GM12878 (cell line): ENCODE results near the gene LIN37. TPM values are rescaled to one million over a fixed set of nuclear protein-coding genes. Genes with fewer than 3 reads are reported as not detected.

ENCODE experiments used
- ATAC-seq: fragments of 200-7000 bp; cut with Tn5 transposase; 3 replicates; pipeline ENCODE4 v1.9.1; 2020; ENCODE audit warnings: mild to moderate bottlenecking, moderate library complexity
- BruUV-seq: library from RNA; stranded (reverse); fragments of 400-500 nt; replicated peaks from 2 replicates; lab custom pipeline; 2021; lab: Mats Ljungman, UMichigan
- CTCF ChIA-PET: fragments of 300-600 bp; sonication (Branson Sonifier 250); formaldehyde crosslinking; extraction: SDS; loops from one replicate; lab custom pipeline; 2021; ENCODE audit warnings: inconsistent platforms; lab: Yijun Ruan, JAX
- POLR2A ChIA-PET: fragments of 350-600 bp; formaldehyde crosslinking; extraction: SDS; loops from one replicate; lab custom pipeline; 2021; ENCODE audit warnings: inconsistent platforms; lab: Charles Lee
- RAD21 ChIA-PET: fragments of 300-600 bp; sonication (Branson Sonifier 250); formaldehyde crosslinking; loops from one replicate; lab custom pipeline; 2023; ENCODE audit warnings: antibody characterized with exemption; ENCODE audit not compliant: unreplicated experiment; lab: Charles Lee
- SMC1A ChIA-PET: fragments of 300-600 bp; sonication (Branson Sonifier 250); formaldehyde crosslinking; loops from one replicate; lab custom pipeline; 2023; ENCODE audit not compliant: unreplicated experiment, uncharacterized antibody; lab: Charles Lee
- DNase-seq: peaks from one replicate; pipeline ENCODE4 v3.0.0-alpha.2; 2011; ENCODE audit warnings: low read depth, low spot score
- FAIRE-seq: peaks from 3 replicates; lab custom pipeline; 2011; peaks lifted over from hg19 to GRCh38; lab: Jason Lieb, UNC
- H2AFZ ChIP-seq: 2 replicates; pipeline ENCODE4 v1.6.0; 2011; ENCODE audit warnings: low read depth, low read length, control low read depth; ENCODE audit not compliant: control insufficient read depth
- H3K27ac ChIP-seq: 2 replicates; pipeline ENCODE4 v1.5.1; 2011; ENCODE audit warnings: control low read depth; ENCODE audit not compliant: control insufficient read depth, insufficient read depth
- H3K27me3 ChIP-seq, 2 experiments: replicated peaks in 1 of 2; 2 replicates each; pipeline versions ENCODE4 v1.6.0 to v1.6.1; 2011; ENCODE audit warnings: low read length in 1 of 2; ENCODE audit not compliant: control insufficient read depth in 2 of 2, insufficient read depth in 2 of 2
- H3K36me3 ChIP-seq, 2 experiments: 2 replicates each; pipeline ENCODE4 v1.5.1; 2011; ENCODE audit warnings: low read length in 1 of 2; ENCODE audit not compliant: control insufficient read depth in 2 of 2, insufficient read depth in 2 of 2
- H3K4me1 ChIP-seq: 2 replicates; pipeline ENCODE4 v1.6.1; 2011; ENCODE audit warnings: mild to moderate bottlenecking, low read length, moderate library complexity, mixed read lengths; ENCODE audit not compliant: control insufficient read depth, insufficient read depth
- H3K4me2 ChIP-seq: 2 replicates; pipeline ENCODE4 v1.6.0; 2011; ENCODE audit warnings: control low read depth; ENCODE audit not compliant: control insufficient read depth, insufficient read depth
- H3K4me3 ChIP-seq: fragments of 200-600 bp; sonication (generic); 2 replicates; pipeline ENCODE4 v1.5.1; 2016
- H3K79me2 ChIP-seq: 2 replicates; pipeline ENCODE4 v1.6.0; 2011; ENCODE audit warnings: low read length; ENCODE audit not compliant: control insufficient read depth, insufficient read depth
- H3K9ac ChIP-seq: 2 replicates; pipeline ENCODE4 v1.8.0; 2011; ENCODE audit warnings: low read length, control low read depth, mixed read lengths; ENCODE audit not compliant: control insufficient read depth, insufficient read depth
- H3K9me3 ChIP-seq: replicated peaks from 3 replicates; pipeline ENCODE4 v1.5.1; 2011; ENCODE audit warnings: mild to moderate bottlenecking, low read length; ENCODE audit not compliant: control insufficient read depth, insufficient read depth
- H4K20me1 ChIP-seq: 2 replicates; pipeline ENCODE4 v1.6.0; 2011; ENCODE audit not compliant: control insufficient read depth, insufficient read depth
- POLR2A ChIP-seq: IDR thresholded peaks from 2 replicates; pipeline ENCODE4 v1.6.1; 2011; ENCODE audit warnings: low read depth, mild to moderate bottlenecking, low read length
- WGBS: methylation state at CpG from one replicate; pipeline ENCODE4 v1.1.6; 2016; ENCODE audit warnings: low lambda C conversion rate; ENCODE audit not compliant: insufficient replicate concordance, insufficient coverage; ENCODE audit errors: missing lambda C conversion rate; 5-methylcytosine and 5-hydroxymethylcytosine counted together
- in situ Hi-C: fragments of 300-500 bp; cut with MboI; formaldehyde crosslinking; loops from 9 replicates; pipeline ENCODE4 v1.14.3; 2018; ENCODE audit warnings: mixed read lengths
- intact Hi-C: fragments of 100-400 bp; cut with micrococcal nuclease; formaldehyde crosslinking; loops from one replicate; pipeline ENCODE4 v1.14.2; 2022; ENCODE audit not compliant: unreplicated experiment
- polyA plus RNA-seq, 11 experiments: library from polyadenylated mRNA; depleted of rRNA in 4 of 11; unstranded in 6 of 11; stranded (reverse) in 5 of 11; fragments of >200 nt; fragmentation: Nextera tagmentation in 4 of 11; fragmentation: Illumina TruSeq in 1 of 11; extraction: Ambion mirVana in 4 of 11; extraction: Trizol in 1 of 11; gene quantifications; 1 replicate in 1 of 11; 2 replicates in 10 of 11; pipeline versions ENCODE4 v1.2.1 to v1.2.3, GENCODE V29; 2011 to 2016; ENCODE audit warnings: inconsistent platforms in 2 of 11, missing spikeins in 2 of 11, low read depth in 1 of 11
- total RNA-seq, 4 experiments: library from RNA; depleted of rRNA in 3 of 4; stranded (reverse); fragments of >200 nt in 3 of 4; fragmentation: Illumina TruSeq in 1 of 4; extraction: Trizol in 1 of 4; gene quantifications; 2 replicates each; pipeline versions ENCODE4 v1.2.1 to v1.2.3, GENCODE V29; 2013 to 2021
- TF ChIP-seq, protein P1 (sequence below): fragments of 450-650 bp; IDR thresholded peaks from 2 replicates; pipeline ENCODE4 v1.6.1; 2017; ENCODE audit warnings: borderline replicate concordance
- TF ChIP-seq, protein P2 (sequence below): fragments of 450-650 bp; IDR thresholded peaks from 2 replicates; pipeline ENCODE4 v1.6.1; 2017; ENCODE audit warnings: antibody characterized with exemption, mild to moderate bottlenecking, moderate library complexity

The LIN37 gene
- total and polyA plus RNA-seq, 10 of the 15 experiments (the other 5 are each of a cell fraction or from before 2014, with no cell fraction given) = 0.69 to 11.9 (median 7.6) TPM

DNA sequence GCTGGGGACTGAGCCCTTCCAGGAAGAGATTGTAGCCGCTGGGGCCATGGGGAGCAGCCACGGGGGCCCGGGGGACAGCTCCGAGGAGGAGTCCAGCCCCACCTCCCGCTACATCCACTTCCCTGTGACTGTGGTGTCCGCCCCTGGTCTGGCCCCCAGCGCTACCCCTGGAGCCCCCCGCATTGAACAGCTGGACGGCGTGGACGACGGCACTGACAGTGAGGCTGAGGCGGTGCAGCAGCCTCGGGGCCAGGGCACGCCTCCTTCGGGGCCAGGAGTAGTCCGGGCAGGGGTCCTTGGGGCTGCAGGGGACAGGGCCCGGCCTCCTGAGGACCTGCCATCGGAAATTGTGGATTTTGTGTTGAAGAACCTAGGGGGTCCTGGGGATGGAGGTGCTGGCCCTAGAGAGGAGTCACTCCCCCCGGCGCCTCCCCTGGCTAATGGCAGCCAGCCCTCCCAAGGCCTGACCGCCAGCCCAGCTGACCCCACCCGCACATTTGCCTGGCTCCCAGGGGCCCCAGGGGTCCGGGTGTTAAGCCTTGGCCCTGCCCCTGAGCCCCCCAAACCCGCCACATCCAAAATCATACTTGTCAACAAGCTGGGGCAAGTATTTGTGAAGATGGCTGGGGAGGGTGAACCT, 15.7 kb upstream of the LIN37 start (continued):
- TF ChIP-seq, protein P1, sequence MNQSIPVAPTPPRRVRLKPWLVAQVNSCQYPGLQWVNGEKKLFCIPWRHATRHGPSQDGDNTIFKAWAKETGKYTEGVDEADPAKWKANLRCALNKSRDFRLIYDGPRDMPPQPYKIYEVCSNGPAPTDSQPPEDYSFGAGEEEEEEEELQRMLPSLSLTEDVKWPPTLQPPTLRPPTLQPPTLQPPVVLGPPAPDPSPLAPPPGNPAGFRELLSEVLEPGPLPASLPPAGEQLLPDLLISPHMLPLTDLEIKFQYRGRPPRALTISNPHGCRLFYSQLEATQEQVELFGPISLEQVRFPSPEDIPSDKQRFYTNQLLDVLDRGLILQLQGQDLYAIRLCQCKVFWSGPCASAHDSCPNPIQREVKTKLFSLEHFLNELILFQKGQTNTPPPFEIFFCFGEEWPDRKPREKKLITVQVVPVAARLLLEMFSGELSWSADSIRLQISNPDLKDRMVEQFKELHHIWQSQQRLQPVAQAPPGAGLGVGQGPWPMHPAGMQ = no peak

DNA sequence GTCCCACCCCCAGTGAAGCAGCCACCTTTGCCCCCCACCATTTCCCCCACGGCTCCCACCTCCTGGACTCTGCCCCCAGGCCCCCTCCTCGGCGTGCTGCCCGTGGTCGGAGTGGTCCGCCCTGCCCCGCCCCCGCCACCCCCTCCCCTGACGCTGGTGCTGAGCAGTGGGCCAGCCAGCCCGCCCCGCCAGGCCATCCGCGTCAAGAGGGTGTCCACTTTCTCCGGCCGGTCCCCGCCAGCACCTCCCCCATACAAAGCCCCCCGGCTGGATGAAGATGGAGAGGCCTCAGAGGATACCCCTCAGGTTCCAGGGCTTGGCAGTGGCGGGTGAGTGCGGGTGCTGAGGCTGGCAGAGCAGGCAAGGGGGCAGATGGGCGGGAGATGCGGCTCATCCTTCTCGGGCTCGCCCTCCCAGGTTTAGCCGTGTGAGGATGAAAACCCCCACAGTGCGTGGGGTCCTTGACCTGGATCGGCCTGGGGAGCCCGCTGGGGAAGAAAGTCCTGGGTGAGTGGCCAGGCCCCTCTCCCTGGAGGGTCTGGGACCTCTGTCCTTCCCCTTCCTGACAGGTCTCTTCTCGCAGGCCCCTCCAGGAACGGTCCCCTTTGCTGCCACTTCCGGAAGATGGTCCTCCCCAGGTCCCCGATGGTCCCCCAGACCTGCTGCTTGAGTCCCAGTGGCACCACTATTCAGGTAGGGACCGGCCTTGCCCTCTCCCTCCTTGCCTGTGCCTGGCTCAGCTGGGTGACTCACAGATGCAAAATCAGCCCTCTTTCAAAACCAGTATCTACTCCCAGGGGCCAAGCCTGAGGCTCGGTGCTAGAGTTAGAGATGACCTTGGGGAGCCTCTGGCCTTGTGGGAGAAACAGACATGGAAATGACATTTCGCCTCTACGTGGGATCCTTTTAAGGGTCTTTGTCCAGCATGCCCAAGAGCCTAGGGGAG, 14.9 kb upstream of the LIN37 start:
- in situ Hi-C loops = no loop called here
- no peak for FAIRE-seq
- BruUV-seq = no TSS peak

More for the DNA sequence above, 14.9 kb upstream of the LIN37 start:
- H3K27me3 ChIP-seq = no peaks in the 10 kb centered on the region
- intact Hi-C loops = no loop called here
- H4K20me1 ChIP-seq = no peaks in the 10 kb centered on the region
- peaks cover 16 to 49% of the 10 kb centered on the region in 2 experiments; a peak in 3 of 4 replicates for H3K36me3 ChIP-seq
- ChIA-PET SMC1A (no interaction called here), RAD21 (no interaction called here)
- no peaks in the 10 kb centered on the region for H3K4me1 ChIP-seq
- no peak for ATAC-seq
- no peaks in the 10 kb centered on the region for H3K79me2 ChIP-seq
- no peak overlapping the region for H3K9ac ChIP-seq
- WGBS = 83% methylated on average over 23 of the region's 35 CpGs
- H3K4me3 ChIP-seq = no peak overlapping the region
- peak; percentile 57 for TF ChIP-seq POLR2A
- TF ChIP-seq, protein P2, sequence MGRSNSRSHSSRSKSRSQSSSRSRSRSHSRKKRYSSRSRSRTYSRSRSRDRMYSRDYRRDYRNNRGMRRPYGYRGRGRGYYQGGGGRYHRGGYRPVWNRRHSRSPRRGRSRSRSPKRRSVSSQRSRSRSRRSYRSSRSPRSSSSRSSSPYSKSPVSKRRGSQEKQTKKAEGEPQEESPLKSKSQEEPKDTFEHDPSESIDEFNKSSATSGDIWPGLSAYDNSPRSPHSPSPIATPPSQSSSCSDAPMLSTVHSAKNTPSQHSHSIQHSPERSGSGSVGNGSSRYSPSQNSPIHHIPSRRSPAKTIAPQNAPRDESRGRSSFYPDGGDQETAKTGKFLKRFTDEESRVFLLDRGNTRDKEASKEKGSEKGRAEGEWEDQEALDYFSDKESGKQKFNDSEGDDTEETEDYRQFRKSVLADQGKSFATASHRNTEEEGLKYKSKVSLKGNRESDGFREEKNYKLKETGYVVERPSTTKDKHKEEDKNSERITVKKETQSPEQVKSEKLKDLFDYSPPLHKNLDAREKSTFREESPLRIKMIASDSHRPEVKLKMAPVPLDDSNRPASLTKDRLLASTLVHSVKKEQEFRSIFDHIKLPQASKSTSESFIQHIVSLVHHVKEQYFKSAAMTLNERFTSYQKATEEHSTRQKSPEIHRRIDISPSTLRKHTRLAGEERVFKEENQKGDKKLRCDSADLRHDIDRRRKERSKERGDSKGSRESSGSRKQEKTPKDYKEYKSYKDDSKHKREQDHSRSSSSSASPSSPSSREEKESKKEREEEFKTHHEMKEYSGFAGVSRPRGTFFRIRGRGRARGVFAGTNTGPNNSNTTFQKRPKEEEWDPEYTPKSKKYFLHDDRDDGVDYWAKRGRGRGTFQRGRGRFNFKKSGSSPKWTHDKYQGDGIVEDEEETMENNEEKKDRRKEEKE = no peak
- TF ChIP-seq, all 136 proteins: peak for 1
- CTCF ChIA-PET = no interaction called here
- POLR2A ChIA-PET = no interaction called here
- Histone ChIP-seq H2AFZ (no peak overlapping the region), H3K27ac (no peak overlapping the region), H3K4me2 (no peak overlapping the region), H3K9me3 (no peaks in the 10 kb centered on the region)
- no peak for DNase-seq
